ENCODE measurements around the gene PLGRKT. TPM values are rescaled to one million over a fixed set of nuclear protein-coding genes. Genes with fewer than 3 reads are reported as not detected.
"Not testable (repeated sequence)": the region's sequence is repeated elsewhere in the genome, so short reads cannot be mapped to it uniquely, and the experiment has no call there.

Gene PLGRKT
- total and polyA plus RNA-seq, 11 donors = 20.8 to 37.2 (median 31.0) TPM

- intact Hi-C loops (cut with DNase I) = no loop called here
- no peaks in the 10 kb centered on the region for H3K27me3 ChIP-seq
- DNase-seq (no peak), ATAC-seq (no peak)
- TF ChIP-seq POLR2A (IDR thresholded peaks at IDR 0.05) (no peak), CTCF (IDR thresholded peaks at IDR 0.05) (no peak)
- H3K36me3 ChIP-seq = peaks cover 0 to 5% (median 0%) of the 10 kb centered on the region in 9 donors
- peaks cover 0 to 5% (median 0%) of the 10 kb centered on the region in 12 donors for H3K9me3 ChIP-seq
- WGBS, 4 donors = 98 to 100% (median 98%) methylated on average over 1 of the region's 1 CpG
- peaks cover 0 to 27% (median 5%) of the 10 kb centered on the region in 12 donors for H3K4me1 ChIP-seq
- no peak overlapping the region for H3K4me3 ChIP-seq
- no peak overlapping the region for H3K27ac ChIP-seq
These were observed 82.5 kb downstream of the PLGRKT start for GRCh38 chr9:5355226-5355625.

- TF ChIP-seq CTCF (IDR thresholded peaks at IDR 0.05) = no peak
- peaks cover 0 to 15% (median 3%) of the 10 kb centered on the region in 12 donors for H3K9me3 ChIP-seq
- no peak overlapping the region for H3K4me3 ChIP-seq
- H3K4me1 ChIP-seq = peaks cover 0 to 27% (median 5%) of the 10 kb centered on the region in 12 donors
- peaks cover 0 to 5% (median 0%) of the 10 kb centered on the region in 9 donors for H3K36me3 ChIP-seq
- intact Hi-C loops (cut with DNase I) = no loop called here
- no peak for ATAC-seq
- no peak for DNase-seq
- WGBS, 4 donors = 86 to 94% (median 91%) methylated on average over 2 of the region's 2 CpGs
- no peak overlapping the region for H3K27ac ChIP-seq
- no peaks in the 10 kb centered on the region for H3K27me3 ChIP-seq
These were observed 83.5 kb downstream of the PLGRKT start for GRCh38 chr9:5354184-5354583.

- peaks cover 0 to 19% (median 1%) of the 10 kb centered on the region in 12 donors for H3K4me1 ChIP-seq
- peaks cover 0 to 23% (median 3%) of the 10 kb centered on the region in 12 donors for H3K9me3 ChIP-seq
- intact Hi-C loops (cut with DNase I) = no loop called here
- H3K27me3 ChIP-seq = no peaks in the 10 kb centered on the region
- TF ChIP-seq CTCF (IDR thresholded peaks at IDR 0.05) = no peak
- no peak for TF ChIP-seq POLR2A (IDR thresholded peaks at IDR 0.05)
- WGBS, 4 donors = 69 to 81% (median 75%) methylated on average over 1 of the region's 1 CpG
- no peak overlapping the region for H3K4me3 ChIP-seq
- H3K27ac ChIP-seq = peak overlapping the region in 1 of 12 donors; percentile 12
- DNase-seq (no peak), ATAC-seq (no peak)
- peaks cover 0 to 4% (median 0%) of the 10 kb centered on the region in 9 donors for H3K36me3 ChIP-seq
These were observed 85.0 kb downstream of the PLGRKT start for GRCh38 chr9:5352637-5353248.

GRCh38 chr9:5338992-5339981, 98.4 kb downstream of the PLGRKT start, which contains the start of gene RLN1:
RLN1 (minus strand) TSS chr9:5339876; CDS start chr9:5339746, 130 bp downstream.
- DNase-seq; H3K27ac ChIP-seq; H3K27me3 ChIP-seq; H3K9me3 ChIP-seq; intact Hi-C loops (cut with DNase I); H3K4me1 ChIP-seq; H3K36me3 ChIP-seq: not testable (repeated sequence)
- WGBS, 4 donors = 22 to 38% (median 30%) methylated on average over 13 to 14 of the region's 50 CpGs
- peak within 1 kb of the TSS in 8 of 12 donors; percentile 11 to 24 (median 20) for H3K4me3 ChIP-seq
- ATAC-seq = peak; percentile 99 to 100 (median 100)
